NCI-H526 treated with DMSO at 0.1 percent for 48 hours (cell line): ENCODE data around the gene CCDC59.

Experiments used
- DNase-seq: peaks from one replicate; lab custom pipeline; 2025; lab: John Stamatoyannopoulos, UW

The CCDC59 gene

DNA sequence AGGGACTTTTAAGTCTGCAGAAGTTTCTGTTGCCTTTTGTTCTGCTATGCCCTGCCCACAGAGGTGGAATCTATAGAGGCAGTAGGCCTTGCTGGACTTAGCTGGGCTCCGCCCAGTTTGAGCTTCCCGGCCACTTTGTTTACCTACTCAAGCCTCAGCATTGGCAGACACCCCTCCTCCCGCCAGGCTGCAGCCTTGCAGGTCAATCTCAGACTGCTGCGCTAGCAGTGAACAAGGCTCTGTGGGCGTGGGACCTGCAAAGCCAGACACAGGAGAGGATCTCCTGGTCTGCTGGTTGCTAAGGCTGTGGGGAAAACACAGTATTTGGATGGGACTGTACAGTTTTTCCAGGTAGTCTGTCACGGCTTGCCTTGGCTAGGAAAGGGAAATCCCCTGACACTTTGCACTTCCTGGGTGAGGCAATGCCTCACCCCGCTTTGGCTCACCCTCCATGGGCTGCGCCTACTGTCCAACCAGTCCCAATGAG is 43.7 kb downstream of the CCDC59 start:
- no peak for DNase-seq
